DOHH2 (cell line): ENCODE measurements around the gene ZNF417.

ENCODE experiments used
- EZH2phosphoT487 ChIP-seq: fragments of 200-600 bp; sonication (generic); IDR thresholded peaks from 2 replicates; pipeline ENCODE4 v1.6.1; 2017; ENCODE audit warnings: borderline replicate concordance, mild to moderate bottlenecking, antibody characterized with exemption, low read length, moderate library complexity, mixed read lengths
- TF ChIP-seq, protein P1 (sequence below): fragments of 200-600 bp; sonication (generic); IDR thresholded peaks from one replicate; pipeline ENCODE4 v1.5.1; 2014; ENCODE audit warnings: antibody characterized with exemption, mild to moderate bottlenecking, low read depth, low read length; ENCODE audit not compliant: poor library complexity, severe bottlenecking

DNA sequence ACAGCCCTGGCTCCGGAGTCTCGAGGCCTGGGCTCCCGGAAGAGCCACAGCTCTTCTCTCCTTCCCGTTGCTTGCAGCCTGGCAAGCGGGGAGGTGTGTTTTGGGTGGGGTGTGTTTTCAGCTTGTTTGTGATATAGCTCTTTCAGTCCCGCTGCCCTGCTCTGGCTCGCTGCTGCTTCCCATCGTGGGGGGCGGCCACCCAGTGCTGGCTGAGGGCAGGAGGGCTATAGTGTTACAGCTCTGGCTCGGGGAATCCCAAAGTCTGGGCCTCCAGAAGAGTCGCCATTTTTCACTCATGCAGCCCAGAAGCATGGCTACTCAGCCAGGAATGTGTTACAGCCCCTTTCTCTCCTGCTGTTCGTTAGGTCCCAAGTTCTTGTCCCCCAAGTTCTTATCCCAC, 33.3 kb upstream of the ZNF417 start:
- TF ChIP-seq, protein P1, sequence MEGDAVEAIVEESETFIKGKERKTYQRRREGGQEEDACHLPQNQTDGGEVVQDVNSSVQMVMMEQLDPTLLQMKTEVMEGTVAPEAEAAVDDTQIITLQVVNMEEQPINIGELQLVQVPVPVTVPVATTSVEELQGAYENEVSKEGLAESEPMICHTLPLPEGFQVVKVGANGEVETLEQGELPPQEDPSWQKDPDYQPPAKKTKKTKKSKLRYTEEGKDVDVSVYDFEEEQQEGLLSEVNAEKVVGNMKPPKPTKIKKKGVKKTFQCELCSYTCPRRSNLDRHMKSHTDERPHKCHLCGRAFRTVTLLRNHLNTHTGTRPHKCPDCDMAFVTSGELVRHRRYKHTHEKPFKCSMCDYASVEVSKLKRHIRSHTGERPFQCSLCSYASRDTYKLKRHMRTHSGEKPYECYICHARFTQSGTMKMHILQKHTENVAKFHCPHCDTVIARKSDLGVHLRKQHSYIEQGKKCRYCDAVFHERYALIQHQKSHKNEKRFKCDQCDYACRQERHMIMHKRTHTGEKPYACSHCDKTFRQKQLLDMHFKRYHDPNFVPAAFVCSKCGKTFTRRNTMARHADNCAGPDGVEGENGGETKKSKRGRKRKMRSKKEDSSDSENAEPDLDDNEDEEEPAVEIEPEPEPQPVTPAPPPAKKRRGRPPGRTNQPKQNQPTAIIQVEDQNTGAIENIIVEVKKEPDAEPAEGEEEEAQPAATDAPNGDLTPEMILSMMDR: no peak
- TF ChIP-seq EZH2phosphoT487: no peak
